GM12875 (cell line): ENCODE data around the gene ADGRB2.

ENCODE experiments used
- H3K4me3 ChIP-seq: one replicate; pipeline ENCODE4 v1.5.1; 2011; ENCODE audit warnings: low read depth, low read length, control low read depth
- TF ChIP-seq, protein P1 (sequence below): IDR thresholded peaks from 2 replicates; pipeline ENCODE4 v1.5.1; 2011; ENCODE audit warnings: low read depth, mild to moderate bottlenecking, control low read depth, inconsistent platforms, low read length, moderate library complexity, borderline replicate concordance; ENCODE audit not compliant: insufficient read depth

The ADGRB2 gene, protein sequence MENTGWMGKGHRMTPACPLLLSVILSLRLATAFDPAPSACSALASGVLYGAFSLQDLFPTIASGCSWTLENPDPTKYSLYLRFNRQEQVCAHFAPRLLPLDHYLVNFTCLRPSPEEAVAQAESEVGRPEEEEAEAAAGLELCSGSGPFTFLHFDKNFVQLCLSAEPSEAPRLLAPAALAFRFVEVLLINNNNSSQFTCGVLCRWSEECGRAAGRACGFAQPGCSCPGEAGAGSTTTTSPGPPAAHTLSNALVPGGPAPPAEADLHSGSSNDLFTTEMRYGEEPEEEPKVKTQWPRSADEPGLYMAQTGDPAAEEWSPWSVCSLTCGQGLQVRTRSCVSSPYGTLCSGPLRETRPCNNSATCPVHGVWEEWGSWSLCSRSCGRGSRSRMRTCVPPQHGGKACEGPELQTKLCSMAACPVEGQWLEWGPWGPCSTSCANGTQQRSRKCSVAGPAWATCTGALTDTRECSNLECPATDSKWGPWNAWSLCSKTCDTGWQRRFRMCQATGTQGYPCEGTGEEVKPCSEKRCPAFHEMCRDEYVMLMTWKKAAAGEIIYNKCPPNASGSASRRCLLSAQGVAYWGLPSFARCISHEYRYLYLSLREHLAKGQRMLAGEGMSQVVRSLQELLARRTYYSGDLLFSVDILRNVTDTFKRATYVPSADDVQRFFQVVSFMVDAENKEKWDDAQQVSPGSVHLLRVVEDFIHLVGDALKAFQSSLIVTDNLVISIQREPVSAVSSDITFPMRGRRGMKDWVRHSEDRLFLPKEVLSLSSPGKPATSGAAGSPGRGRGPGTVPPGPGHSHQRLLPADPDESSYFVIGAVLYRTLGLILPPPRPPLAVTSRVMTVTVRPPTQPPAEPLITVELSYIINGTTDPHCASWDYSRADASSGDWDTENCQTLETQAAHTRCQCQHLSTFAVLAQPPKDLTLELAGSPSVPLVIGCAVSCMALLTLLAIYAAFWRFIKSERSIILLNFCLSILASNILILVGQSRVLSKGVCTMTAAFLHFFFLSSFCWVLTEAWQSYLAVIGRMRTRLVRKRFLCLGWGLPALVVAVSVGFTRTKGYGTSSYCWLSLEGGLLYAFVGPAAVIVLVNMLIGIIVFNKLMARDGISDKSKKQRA (N-terminal part only)

DNA sequence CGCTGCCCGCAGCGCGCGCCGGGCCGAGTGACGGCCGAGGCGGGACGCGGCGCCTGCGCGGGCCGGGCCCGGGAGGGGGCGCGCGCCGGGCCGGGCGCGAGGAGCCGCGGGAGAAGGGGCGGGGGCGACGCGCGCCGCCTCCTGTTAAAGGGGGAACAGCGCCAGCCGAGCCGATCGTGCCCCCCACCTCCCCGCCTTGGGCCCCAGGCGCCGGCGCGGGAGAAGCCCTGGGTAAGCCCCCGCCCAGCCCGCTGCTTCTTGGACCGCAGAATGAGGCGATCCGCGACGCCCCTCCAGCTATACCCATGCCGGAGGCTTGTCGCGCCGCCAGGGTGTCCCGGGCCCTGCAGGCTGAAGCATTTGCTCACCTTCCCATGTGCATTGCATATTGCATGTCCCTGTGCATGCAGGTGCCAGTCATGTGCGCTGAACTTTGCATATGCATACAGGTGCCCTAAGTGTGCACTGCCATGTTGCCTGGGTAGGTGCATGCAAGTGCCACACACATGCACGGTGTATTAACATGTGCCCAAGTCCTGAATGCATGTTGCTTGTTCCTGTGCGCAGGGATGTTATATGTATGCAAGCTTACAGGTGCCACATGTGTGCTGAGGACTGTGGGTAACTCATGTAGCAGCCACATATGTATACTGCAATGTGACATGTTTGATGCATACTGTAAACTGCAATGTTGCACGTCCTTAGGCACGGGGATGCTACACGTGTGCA, at the start of gene ADGRB2:
TSS of gene ADGRB2 (minus strand) at position 29 of the 729 bp plus-strand sequence. CDS start 7,119 bp downstream, outside the sequence.
- H3K4me3 ChIP-seq, result no peak within 1 kb of the TSS
- TF ChIP-seq, protein P1, sequence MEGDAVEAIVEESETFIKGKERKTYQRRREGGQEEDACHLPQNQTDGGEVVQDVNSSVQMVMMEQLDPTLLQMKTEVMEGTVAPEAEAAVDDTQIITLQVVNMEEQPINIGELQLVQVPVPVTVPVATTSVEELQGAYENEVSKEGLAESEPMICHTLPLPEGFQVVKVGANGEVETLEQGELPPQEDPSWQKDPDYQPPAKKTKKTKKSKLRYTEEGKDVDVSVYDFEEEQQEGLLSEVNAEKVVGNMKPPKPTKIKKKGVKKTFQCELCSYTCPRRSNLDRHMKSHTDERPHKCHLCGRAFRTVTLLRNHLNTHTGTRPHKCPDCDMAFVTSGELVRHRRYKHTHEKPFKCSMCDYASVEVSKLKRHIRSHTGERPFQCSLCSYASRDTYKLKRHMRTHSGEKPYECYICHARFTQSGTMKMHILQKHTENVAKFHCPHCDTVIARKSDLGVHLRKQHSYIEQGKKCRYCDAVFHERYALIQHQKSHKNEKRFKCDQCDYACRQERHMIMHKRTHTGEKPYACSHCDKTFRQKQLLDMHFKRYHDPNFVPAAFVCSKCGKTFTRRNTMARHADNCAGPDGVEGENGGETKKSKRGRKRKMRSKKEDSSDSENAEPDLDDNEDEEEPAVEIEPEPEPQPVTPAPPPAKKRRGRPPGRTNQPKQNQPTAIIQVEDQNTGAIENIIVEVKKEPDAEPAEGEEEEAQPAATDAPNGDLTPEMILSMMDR, result no peak

DNA sequence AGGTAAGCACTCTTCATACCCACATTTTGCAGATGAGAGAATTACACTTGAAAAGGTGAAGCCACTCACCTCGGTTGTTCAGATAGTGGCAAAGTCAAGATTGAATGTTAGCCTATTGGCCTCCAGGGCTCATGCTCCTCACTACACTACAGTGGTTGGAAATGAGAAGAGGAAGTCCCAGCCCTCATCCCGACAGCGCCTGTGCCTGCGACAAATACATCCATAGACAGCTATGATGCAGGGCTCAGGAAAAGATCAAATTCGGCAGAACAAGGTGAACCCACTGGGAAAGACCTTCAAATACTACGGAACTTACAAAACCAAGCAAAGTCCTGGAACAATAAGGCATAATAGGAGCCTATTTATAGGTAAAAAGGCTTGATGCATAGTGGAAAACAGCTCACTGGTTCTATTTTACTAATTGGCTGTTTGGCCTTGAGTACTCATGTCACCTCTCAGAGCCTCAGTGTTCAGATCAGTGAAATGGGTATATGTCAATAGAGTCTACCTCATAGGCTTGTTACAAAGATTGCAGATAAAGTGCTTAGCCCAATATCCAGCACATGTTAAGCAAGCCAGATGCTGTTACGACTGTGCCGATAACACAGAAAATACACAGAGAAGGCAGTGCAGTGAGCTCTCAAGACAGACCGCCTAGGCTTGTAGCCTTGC, 48.2 kb upstream of the ADGRB2 start:
- TF ChIP-seq, protein P1, result no peak
- H3K4me3 ChIP-seq, result no peak overlapping the region

DNA sequence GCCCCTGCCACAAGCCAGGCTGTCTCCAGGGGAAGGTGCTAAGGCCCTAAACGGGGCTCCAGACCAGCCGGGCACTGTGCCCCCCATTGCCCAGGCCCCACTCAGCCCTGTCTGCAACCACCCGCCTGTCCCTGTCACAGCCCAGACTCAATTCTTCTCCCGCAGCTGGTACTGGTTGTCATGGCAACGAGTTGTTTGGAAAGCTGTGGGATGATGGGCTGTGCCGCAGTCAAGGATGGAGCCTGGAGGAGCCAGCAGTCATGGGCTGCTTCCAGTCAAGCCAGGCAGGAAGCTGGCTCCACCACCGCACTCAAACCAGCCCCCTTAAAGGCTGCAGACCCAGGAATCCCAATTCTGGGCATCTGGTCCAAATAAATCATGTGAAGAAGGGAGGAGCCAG, 47.5 kb upstream of the ADGRB2 start:
- TF ChIP-seq, protein P1, result no peak
- H3K4me3 ChIP-seq, result no peak overlapping the region

DNA sequence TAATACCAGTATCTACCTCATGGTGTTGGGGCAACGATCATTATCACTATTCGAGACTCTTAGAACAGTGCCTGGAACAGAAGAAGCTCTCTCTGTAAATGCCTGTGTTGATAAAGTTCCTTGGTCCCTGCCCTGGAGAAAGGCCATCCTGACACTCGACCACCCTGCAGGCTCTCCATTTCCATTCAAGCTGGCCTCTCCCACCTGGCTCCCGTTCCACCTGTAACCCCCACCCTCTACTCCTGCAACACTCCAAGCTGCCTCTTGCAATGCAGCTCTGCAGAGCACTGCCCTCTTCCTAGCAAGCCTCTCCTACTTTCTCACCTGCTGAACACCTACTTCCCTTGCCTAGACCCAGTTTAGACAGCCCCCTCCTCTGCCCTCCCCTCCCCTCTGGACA, 45.6 kb upstream of the ADGRB2 start:
- no peak overlapping the region for H3K4me3 ChIP-seq
- TF ChIP-seq, protein P1, result no peak

DNA sequence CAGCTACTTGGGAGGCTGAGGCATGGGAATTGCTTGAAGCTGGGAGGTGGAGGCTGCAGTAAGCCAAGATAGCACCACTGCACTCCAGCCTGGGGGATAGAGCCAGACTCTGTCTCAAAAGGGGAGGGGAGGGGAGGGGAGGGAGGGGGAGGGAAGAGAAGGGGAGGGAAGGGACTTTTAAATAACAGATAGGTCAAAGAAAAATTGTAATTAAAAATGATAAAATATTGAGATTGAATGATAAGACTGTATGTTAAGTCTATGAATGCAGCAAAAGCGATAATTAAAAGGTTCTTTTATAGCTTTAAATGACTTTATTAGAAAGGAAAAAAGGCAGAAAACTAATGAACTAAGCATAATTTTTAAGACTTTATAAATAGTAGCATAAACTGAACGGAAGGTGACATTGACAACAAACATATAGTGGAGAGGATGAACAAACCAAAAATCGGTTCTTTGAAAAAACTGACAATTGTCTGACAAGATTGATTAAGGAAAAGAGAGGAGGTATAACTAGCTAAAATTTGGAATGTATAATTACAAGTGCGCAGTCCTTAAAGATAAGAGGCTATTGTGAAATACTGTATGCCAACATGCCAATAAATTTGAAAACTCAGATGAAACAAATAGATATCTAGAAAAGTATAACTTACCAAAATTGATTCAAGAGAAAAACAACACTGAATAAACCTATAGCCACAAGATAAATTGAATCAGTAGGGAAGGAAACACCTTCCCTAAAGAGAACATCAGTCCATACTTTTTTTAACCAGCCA, 43.3 kb upstream of the ADGRB2 start:
- H3K4me3 ChIP-seq, result no peak overlapping the region
- TF ChIP-seq, protein P1, result no peak

DNA sequence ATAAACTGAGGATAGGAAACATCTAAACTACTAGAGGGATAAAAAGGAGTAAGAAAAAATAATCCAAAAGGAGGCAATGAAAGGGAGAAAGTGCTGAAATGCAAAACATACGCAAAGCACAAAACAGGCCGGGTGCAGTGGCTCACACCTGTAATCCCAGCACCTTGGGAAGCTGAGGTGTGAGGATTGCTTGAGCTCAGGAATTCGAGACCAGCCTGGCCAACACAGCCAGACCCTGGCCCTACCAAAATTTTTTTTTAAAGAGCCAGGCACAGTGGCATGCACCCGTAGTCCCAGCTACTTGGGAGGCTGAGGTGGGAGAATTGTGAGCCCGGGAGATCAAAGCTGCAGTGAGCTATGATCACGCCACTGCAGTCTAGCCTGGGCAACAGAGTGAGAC, 41.2 kb upstream of the ADGRB2 start:
- H3K4me3 ChIP-seq, result no peak overlapping the region
- TF ChIP-seq, protein P1, result no peak
